HG02798 (cell line): ENCODE results near the gene ARMC5.
"Not testable (repeated sequence)": the region's sequence is repeated elsewhere in the genome, so short reads cannot be mapped to it uniquely, and the experiment has no call there.

Source experiments
- ATAC-seq: cut with Tn5 transposase; IDR thresholded peaks from one replicate; pipeline ENCODE4 v1.9.1; 2021; ENCODE audit warnings: mild to moderate bottlenecking; ENCODE audit not compliant: unreplicated experiment, poor library complexity

Gene ARMC5, protein sequence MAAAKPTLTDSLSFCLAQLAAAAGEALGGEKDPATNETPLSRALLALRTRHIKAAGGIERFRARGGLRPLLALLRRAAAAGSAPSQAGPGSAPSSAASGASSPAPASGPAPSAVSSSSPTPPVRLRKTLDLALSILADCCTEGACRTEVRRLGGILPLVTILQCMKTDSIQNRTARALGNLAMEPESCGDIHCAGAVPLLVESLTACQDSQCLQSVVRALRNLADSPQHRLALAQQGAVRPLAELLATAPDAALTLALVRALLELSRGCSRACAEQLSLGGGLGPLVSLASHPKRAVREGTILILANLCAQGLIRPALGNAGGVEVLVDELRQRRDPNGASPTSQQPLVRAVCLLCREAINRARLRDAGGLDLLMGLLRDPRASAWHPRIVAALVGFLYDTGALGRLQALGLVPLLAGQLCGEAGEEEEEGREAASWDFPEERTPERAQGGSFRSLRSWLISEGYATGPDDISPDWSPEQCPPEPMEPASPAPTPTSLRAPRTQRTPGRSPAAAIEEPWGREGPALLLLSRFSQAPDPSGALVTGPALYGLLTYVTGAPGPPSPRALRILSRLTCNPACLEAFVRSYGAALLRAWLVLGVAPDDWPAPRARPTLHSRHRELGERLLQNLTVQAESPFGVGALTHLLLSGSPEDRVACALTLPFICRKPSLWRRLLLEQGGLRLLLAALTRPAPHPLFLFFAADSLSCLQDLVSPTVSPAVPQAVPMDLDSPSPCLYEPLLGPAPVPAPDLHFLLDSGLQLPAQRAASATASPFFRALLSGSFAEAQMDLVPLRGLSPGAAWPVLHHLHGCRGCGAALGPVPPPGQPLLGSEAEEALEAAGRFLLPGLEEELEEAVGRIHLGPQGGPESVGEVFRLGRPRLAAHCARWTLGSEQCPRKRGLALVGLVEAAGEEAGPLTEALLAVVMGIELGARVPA

DNA sequence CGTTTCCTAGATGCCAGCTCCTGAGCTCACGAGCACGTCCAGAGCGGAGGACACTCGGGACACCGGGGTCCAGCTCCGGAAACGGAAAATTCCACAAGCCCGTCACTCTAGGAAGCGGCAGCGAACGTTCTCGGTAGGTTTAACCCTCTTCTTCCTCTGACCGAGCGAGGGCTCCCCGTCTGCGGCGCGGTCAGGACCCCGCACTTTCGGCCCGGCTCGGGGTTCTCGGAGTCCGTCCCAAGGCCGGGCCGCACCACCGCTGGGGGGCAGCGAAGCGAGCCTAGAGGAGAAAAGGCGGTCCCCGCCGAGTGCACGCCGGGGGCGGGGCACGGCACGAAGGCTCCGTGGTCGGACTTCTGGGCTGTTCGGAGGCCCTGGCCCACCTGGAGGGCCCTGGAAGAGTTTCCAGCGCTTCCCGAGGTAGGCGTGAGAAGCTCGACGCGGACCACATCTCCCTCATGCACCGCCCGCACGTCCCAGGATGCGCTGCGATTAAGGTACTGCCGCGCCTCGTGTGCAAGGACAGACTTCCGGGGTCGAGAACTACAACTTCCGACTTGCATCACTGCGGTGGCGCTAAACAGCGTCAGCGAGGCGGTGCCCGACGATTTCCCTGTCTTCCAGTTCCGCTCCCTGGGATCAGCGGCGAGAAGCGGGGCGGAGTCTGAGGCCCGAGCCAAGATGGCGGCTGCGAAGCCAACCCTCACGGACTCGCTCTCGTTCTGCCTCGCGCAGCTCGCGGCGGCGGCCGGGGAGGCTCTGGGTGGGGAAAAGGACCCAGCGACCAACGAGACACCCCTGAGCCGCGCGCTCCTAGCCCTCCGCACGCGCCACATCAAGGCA, at the start of gene ARMC5:
TSS of gene ARMC5 (plus strand) at position 658 of the 843 bp plus-strand sequence. CDS start at position 682, 24 bp downstream.
- ATAC-seq = peak; percentile 78

DNA sequence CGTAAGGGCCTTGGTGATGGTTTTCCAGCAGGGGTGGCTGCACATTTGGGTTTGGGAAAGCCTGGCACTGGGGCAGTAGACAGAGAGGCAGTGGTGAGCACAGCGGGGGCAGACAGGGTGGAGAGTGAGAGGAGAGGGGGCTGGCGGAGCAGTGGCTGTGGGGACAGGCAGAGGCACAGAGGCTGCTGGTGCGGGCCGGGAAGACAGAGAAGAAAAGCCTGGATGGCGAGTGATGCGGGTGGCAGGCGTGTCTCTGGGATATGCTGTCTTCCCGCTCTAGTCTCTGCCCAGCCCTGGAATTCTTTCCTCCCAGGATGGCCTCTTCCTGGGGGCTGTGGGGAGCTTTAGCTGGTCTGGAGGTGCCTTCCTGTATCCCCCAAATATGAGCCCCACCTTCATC, 49.2 kb upstream of the ARMC5 start:
- ATAC-seq = no peak

DNA sequence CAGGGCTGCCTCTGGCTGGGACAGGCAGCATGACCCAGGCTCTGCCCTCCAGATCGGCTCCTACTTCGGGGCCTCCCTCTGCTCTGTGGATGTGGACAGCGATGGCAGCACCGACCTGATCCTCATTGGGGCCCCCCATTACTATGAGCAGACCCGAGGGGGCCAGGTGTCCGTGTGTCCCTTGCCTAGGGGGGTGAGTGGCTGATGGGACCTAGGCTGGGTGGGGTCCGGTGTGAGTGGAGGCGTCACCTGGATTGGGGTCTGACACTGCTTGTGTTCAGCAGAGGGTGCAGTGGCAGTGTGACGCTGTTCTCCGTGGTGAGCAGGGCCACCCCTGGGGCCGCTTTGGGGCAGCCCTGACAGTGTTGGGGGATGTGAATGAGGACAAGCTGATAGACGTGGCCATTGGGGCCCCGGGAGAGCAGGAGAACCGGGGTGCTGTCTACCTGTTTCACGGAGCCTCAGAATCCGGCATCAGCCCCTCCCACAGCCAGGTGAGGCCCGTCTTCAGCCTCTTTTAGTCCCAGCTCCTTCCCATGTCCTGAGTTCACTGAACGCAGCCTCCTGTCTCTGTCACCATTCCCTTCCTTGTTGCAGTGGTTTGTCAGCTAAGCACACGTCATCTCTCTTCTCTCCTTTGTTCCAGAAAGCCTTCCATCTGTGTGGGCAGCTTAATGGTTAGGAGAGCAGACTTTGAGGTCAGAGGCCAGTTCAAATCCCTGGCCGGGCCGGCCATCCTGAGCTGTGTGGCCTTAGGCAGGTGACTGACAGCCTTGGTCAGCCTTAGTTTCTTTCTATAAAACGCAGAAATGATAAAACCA, 48.1 kb upstream of the ARMC5 start:
- ATAC-seq = no peak

DNA sequence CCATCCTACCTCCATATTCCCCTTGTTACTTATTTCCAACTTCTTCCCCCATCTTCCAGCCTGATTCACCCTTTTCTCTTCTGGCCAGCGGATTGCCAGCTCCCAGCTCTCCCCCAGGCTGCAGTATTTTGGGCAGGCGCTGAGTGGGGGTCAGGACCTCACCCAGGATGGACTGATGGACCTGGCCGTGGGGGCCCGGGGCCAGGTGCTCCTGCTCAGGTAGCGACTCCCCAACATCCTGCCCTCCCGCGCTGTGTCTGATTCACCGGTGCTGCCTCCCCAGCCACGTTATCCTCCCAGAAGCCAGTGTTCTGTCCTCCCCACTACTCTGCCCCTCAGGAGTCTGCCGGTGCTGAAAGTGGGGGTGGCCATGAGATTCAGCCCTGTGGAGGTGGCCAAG, 46.6 kb upstream of the ARMC5 start:
- ATAC-seq = no peak

DNA sequence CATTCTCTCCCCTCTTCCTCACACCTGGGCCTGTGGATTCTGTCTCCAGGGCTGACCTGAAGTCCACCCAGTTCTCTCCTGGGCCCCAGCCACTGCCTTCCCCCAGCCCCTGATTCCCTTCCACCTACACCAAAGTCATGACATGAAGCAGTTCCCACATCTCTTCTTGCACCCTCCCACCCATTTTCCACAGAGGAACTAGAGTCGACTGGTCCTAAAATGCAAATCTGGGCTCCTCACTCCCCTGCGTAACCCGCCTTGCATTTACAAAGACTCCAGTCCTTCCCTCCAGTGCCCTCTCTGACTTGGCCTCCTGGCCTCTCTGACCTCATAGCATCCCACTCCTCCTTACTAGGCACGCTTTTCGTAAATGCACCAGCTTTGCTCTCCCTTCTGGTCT, 45.9 kb upstream of the ARMC5 start:
- ATAC-seq = no peak

DNA sequence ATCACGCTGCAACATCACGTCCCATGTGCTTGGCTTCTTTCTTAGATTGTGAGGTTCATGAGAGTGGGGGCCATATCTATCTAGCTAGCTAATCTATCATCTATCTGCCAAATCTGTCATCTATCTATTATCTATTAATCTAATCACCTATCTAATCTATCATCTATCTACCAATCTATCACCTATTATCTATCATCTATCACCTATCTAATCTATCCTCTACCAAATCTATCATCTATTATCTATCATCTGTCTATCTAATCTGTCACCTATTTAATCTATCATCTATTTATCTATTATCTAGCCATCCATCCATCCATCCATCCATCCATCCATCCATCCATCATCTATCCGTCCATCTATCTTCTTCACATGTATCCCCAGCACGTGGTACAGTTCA, 45.4 kb upstream of the ARMC5 start:
- no peak for ATAC-seq

DNA sequence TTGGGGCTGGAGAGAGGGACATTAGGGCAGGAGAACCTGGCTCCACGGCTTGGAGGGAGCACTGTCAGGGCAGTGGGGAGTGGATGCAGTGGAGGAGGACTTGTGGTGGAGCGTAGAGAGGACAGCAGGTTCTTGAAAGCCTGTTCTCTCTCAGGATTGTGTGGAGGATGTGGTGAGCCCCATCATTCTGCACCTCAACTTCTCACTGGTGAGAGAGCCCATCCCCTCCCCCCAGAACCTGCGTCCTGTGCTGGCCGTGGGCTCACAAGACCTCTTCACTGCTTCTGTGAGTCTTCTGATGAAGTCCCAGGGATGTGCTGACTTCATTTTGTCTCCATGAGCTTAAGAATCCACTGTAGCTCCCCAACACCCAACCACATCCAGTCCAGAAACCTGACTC, 44.6 kb upstream of the ARMC5 start:
- no peak for ATAC-seq

DNA sequence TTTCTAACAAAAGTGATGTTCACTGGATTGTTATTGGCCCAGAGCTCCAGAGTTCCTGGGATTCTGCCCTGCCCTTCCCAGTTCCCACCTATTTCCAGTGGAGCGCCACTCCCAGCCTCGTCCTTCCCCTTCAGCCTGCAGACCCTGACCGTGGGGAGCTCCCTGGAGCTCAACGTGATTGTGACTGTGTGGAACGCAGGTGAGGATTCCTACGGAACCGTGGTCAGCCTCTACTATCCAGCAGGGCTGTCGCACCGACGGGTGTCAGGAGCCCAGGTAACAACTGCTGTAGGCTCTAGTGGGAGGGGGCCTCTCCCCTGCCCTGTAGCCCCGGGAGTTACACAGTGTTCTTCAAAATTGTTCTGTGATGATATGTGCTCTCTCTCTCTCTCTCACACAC, 42.9 kb upstream of the ARMC5 start:
- ATAC-seq = no peak

DNA sequence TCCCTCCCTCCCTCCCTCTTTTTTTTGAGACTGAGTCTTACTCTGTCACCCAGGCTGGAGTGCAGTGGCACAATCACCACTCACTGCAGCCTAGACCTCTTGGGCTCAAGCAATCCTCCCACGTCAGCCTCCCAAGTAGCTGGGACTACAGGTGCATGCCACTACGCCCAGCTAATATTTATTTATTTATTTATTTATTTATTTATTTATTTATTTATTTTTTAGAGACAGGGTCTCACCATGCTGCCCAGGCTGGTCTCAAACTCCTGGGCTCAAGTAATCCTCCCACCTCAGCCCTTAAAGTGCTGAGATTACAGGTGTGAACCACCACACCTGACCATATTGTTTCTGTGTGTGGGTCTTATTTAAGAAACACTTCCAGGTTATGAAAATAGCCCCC, 42.3 kb upstream of the ARMC5 start:
- ATAC-seq = not testable (repeated sequence)

DNA sequence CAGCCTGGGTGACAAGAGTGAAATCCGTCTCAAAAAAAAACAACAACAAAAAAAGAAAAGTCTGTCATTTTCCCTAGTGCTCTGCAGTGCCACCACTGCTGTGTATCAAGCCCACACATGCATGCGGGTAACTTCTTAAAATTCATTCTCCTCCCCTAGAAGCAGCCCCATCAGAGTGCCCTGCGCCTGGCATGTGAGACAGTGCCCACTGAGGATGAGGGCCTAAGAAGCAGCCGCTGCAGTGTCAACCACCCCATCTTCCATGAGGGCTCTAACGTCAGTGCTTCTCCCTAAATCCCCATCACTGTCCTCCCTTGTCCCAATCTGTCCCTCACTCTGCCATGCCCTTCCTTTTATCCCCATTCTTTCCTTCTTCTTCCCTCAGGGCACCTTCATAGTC, 41.4 kb upstream of the ARMC5 start:
- no peak for ATAC-seq

DNA sequence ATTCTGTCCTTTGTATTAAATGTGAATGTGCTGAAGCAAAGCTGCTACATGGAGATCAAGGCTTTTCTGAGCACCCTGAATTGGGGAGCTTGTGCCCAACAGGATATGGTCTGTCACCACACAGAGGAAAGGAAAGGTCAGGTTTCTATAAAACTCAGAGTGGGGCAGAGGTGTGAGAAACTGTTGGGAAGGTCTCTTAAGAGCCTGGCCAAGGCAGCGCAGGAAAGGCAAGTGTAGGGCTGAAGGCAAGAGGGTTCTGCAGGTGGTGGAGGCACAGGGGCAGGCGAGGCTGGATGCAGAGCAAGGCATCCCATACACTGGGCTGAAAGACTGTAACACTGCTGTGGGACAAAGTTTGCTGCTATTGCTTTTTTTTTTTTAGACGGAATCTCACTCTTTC, 39.3 kb upstream of the ARMC5 start:
- no peak for ATAC-seq

DNA sequence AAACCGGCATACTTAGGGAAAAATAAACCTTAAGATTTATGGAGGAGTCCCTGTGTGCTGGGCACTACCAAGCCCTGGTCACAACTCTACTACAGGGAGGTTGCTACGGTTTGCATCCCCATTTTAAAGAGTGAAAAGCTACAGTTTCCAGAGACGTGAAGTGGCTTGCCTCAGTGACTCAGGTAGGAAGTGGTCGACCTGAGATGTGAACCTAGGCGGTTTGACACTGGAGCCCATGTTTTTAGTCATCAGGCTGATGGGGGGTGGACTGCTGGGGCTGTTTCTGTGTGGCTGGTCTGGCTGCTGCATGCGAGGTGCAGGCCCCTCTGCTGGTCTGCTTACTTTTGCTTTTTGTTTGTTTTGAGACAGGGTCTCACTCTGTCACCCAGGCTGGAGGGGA, 37.7 kb upstream of the ARMC5 start:
- ATAC-seq = no peak

DNA sequence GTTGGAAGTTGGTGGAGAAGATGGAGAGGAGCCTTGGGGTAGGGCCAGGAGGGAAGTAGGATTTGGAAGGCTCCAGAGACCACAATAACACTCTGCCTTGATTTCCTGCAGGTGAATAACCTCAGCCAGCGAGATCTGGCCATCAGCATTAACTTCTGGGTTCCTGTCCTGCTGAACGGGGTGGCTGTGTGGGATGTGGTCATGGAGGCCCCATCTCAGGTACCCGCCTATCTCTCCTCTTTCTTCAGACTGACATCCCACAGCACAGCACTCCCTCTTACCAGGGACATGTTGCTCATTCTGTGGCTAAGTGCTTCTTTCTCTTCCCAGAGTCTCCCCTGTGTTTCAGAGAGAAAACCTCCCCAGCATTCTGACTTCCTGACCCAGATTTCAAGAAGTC, 36.1 kb upstream of the ARMC5 start:
- no peak for ATAC-seq

DNA sequence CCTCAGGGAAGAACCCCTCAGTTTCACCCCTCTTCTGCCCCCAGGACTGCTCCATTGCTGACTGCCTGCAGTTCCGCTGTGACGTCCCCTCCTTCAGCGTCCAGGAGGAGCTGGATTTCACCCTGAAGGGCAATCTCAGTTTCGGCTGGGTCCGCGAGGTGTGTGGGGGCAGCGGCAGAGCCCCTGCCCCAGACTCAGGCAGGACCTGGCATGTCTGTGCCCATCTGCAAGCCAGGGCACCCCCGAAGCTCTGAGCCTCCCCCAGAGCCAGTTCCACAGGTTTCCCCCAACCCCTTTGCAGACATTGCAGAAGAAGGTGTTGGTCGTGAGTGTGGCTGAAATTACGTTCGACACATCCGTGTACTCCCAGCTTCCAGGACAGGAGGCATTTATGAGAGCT, 35.5 kb upstream of the ARMC5 start:
- no peak for ATAC-seq

DNA sequence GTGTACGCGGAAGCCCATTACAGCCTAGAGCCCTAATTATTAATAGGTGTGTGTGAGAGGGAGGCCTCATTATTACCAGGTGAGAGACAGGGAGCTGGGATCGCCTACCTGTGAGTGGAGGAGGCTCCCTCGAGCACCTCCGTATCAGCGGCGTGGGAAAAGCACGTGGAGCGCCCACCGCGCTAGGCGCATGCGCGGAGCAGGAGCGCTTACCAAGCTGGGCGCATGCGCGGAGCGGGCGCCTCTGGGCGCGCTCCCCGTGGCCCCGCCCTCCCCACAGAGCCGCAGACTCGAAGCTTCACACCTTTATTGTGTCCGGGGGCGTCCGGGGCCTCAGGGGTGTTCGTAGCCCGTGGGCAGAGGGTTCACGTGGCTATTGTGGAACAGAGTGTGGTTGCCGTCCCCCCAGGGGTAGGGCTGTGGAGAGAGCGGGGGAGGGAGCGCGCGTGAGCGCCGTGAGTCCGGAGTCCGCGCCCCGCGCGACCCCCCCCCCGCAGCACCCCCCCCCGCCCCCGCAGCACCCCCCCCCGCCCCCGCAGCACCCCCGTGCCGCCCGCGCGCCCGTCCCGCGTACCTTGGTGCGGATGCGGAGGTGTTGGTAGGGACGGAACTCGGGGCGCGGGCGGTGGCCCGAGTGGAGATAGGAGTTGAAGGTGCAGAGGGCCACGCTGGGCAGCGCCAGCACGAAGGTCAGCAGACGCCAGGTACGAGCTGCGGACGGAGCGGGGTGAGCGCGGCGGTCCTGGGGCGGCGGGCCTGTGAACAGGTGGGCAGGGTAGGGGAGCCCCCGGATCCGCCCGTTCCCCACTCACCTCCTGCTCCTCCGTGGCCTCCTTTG, 31.6 kb upstream of the ARMC5 start:
- ATAC-seq = no peak

DNA sequence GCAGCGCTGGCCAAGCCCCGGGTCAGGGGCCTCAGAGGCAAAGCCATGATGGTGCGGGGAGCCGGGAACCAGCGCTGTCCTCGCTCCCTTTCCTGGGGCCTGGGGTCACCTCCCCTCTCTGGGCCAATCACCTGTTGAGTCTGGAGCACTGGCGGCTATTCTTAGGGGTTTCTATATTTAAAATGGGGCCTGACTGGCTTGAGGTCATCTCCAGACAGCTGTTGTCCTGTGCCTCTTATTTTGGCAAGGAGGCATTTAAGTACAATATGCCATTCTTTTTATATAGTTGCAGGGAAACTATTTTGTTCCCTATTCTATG, 31.1 kb upstream of the ARMC5 start, which contains the start of gene COX6A2:
TSS of gene COX6A2 (minus strand) at position 82 of the 319 bp plus-strand sequence. CDS start at position 47, 35 bp downstream.
- no peak for ATAC-seq

DNA sequence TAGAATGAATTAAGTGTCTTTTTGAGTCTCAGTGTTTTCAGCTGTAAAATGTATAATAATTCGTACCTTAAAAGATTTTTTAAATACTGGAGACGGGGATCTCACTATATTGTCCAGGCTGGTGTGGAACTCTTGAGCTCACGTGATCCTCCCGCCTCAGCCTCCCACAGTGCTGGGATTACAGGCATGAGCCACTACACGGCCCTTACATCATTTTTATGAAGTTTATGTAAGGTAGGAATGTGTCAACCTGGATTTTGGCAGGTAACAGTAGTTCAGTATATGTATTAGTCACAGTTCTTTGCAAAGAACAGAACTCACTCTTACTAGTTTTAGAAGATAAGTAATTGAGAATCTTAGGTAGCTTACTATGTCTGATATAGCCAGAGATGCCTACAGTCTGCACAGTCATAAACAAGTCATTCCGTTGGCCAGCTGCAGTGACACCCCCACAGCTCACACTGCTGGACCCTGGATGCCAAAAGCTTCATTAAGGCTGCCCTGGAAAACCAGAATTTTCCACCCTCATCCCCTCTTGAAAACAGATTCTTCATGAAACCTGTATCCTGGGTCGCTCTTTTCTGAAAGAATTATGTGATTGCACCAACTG, 30.6 kb upstream of the ARMC5 start:
- ATAC-seq = no peak

DNA sequence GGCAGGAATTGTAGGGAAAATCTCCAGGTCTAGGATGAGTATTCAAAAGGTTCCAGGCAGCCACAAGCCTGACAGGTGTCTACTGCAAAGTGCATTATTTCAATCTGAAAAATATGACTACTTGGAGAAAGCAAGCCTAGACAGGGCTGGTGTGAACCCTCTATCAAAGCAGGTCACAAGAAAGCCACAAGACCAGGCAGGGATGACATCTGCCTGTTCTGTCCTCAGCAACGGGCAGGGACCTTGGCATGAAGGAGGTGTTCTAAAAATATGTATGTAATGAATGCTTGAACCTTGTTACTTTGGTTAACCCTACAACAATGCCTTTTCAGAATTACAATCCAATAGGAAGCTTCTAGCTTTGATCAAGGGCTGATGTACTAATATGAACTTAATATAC, 30.0 kb upstream of the ARMC5 start:
- ATAC-seq = no peak
